ENCODE results near the gene HTR3B. TPM values are rescaled to one million over a fixed set of nuclear protein-coding genes. Genes with fewer than 3 reads are reported as not detected.
"Not testable (repeated sequence)": the region's sequence is repeated elsewhere in the genome, so short reads cannot be mapped to it uniquely, and the experiment has no call there.

The HTR3B gene
- total RNA-seq, 2 experiments from 2014 or later, result not detected

- no peaks in the 10 kb centered on the region for H3K9me3 Mint-ChIP-seq (ENCODE audit: insufficient read depth)
- CTCF ChIA-PET, result interaction anchor here (1.1 kb wide), 1 partner anchor 102 kb away, joined by 4 read pairs; no protein-coding TSS in a partner anchor
- POLR2A ChIA-PET, result interaction anchor here (1.5 to 1.8 kb wide), 2 partner anchors 9 to 12 kb away, joined by 5 to 9 read pairs; no protein-coding TSS in a partner anchor
- peaks cover 53% of the 10 kb centered on the region for H3K4me1 Mint-ChIP-seq (ENCODE audit: low read depth)
- H3K27me3 Mint-ChIP-seq (ENCODE audit: low read depth), result no peaks in the 10 kb centered on the region
- H3K4me3 Mint-ChIP-seq, result peak overlapping the region; percentile 84
- no peak for ATAC-seq
- DNase-seq, result no peak
- H3K27ac Mint-ChIP-seq, result peak overlapping the region; percentile 86
- H3K36me3 Mint-ChIP-seq (ENCODE audit: low read depth), result peaks cover 32% of the 10 kb centered on the region
Observed at GRCh38 chr11:113874096-113874495, 30.5 kb upstream of the HTR3B start.

- H3K9me3 Mint-ChIP-seq (ENCODE audit: insufficient read depth), result no peaks in the 10 kb centered on the region
- H3K27me3 Mint-ChIP-seq (ENCODE audit: low read depth), result no peaks in the 10 kb centered on the region
- H3K36me3 Mint-ChIP-seq (ENCODE audit: low read depth), result peaks cover 32% of the 10 kb centered on the region
- H3K27ac Mint-ChIP-seq, result peak overlapping the region; percentile 86
- DNase-seq (no peak), ATAC-seq (peak; percentile 45)
- H3K4me1 Mint-ChIP-seq (ENCODE audit: low read depth), result peaks cover 54% of the 10 kb centered on the region
- ChIA-PET POLR2A (interaction anchor here (1.5 to 1.8 kb wide), 2 partner anchors 9 to 12 kb away, joined by 5 to 9 read pairs; no protein-coding TSS in a partner anchor), CTCF (interaction anchor here (1.0 to 1.1 kb wide), 2 partner anchors 101 to 102 kb away, joined by 3 to 4 read pairs; partner anchors contain the start of gene ZW10)
- peak overlapping the region; percentile 84 for H3K4me3 Mint-ChIP-seq
Observed at GRCh38 chr11:113874581-113875233, 29.9 kb upstream of the HTR3B start.

- no peaks in the 10 kb centered on the region for H3K9me3 Mint-ChIP-seq (ENCODE audit: insufficient read depth)
- ChIA-PET CTCF (interaction anchor here (1.0 kb wide), 1 partner anchor 102 kb away, joined by 3 read pairs; the partner anchor contains the start of gene ZW10), POLR2A (interaction anchor here (1.5 to 1.8 kb wide), 2 partner anchors 10 to 13 kb away, joined by 5 to 9 read pairs; no protein-coding TSS in a partner anchor)
- ATAC-seq (peak; percentile 83), DNase-seq (peak; percentile 84)
- H3K27me3 Mint-ChIP-seq (ENCODE audit: low read depth), result no peaks in the 10 kb centered on the region
- H3K27ac Mint-ChIP-seq, result peak within 1 kb of the TSS; percentile 97
- peak within 1 kb of the TSS; percentile 97 for H3K4me3 Mint-ChIP-seq
- peaks cover 54% of the 10 kb centered on the region for H3K4me1 Mint-ChIP-seq (ENCODE audit: low read depth)
- peaks cover 32% of the 10 kb centered on the region for H3K36me3 Mint-ChIP-seq (ENCODE audit: low read depth)
Observed at GRCh38 chr11:113875234-113876073, 29.1 kb upstream of the HTR3B start, which contains the start of gene USP28. Gene USP28, minus strand, starts transcription at chr11:113875572. Its CDS starts 71 bp downstream, at chr11:113875501.

GRCh38 chr11:113876074-113876797 lies 28.4 kb upstream of the HTR3B start:
- no peak for DNase-seq
- peak overlapping the region; percentile 97 for H3K4me3 Mint-ChIP-seq
- peak overlapping the region; percentile 97 for H3K27ac Mint-ChIP-seq
- H3K4me1 Mint-ChIP-seq (ENCODE audit: low read depth), result peaks cover 48% of the 10 kb centered on the region
- no peaks in the 10 kb centered on the region for H3K9me3 Mint-ChIP-seq (ENCODE audit: insufficient read depth)
- H3K36me3 Mint-ChIP-seq (ENCODE audit: low read depth), result peaks cover 28% of the 10 kb centered on the region
- CTCF ChIA-PET, result no interaction called here
- no peak for ATAC-seq
- H3K27me3 Mint-ChIP-seq (ENCODE audit: low read depth), result no peaks in the 10 kb centered on the region
- POLR2A ChIA-PET, result interaction anchor here (1.8 kb wide), 1 partner anchor 14 kb away, joined by 9 read pairs; no protein-coding TSS in a partner anchor

GRCh38 chr11:113876798-113877669 lies 27.6 kb upstream of the HTR3B start:
- DNase-seq (no peak), ATAC-seq (no peak)
- Mint-ChIP-seq H3K4me3 (peak overlapping the region; percentile 97), H3K36me3 (ENCODE audit: low read depth) (peaks cover 22% of the 10 kb centered on the region), H3K27me3 (ENCODE audit: low read depth) (no peaks in the 10 kb centered on the region), H3K4me1 (ENCODE audit: low read depth) (peaks cover 41% of the 10 kb centered on the region), H3K27ac (peak overlapping the region; percentile 82), H3K9me3 (ENCODE audit: insufficient read depth) (no peaks in the 10 kb centered on the region)
- ChIA-PET POLR2A (no interaction called here), CTCF (interaction anchor here (0.7 kb wide), 1 partner anchor 18 kb away, joined by 4 read pairs; no protein-coding TSS in a partner anchor)

- no peak for ATAC-seq
- ChIA-PET CTCF (interaction anchor here (0.7 kb wide), 1 partner anchor 18 kb away, joined by 4 read pairs; no protein-coding TSS in a partner anchor), POLR2A (no interaction called here)
- Mint-ChIP-seq H3K9me3 (ENCODE audit: insufficient read depth) (no peaks in the 10 kb centered on the region), H3K36me3 (ENCODE audit: low read depth) (peaks cover 19% of the 10 kb centered on the region), H3K27me3 (ENCODE audit: low read depth) (no peaks in the 10 kb centered on the region), H3K4me3 (no peak overlapping the region), H3K27ac (peak overlapping the region; percentile 82), H3K4me1 (ENCODE audit: low read depth) (peaks cover 37% of the 10 kb centered on the region)
- DNase-seq, result no peak
Observed at GRCh38 chr11:113877670-113878055, 26.9 kb upstream of the HTR3B start.

GRCh38 chr11:113879446-113879845 lies 25.1 kb upstream of the HTR3B start:
- H3K27ac Mint-ChIP-seq; DNase-seq; H3K9me3 Mint-ChIP-seq (ENCODE audit: insufficient read depth); H3K4me3 Mint-ChIP-seq; H3K27me3 Mint-ChIP-seq (ENCODE audit: low read depth); CTCF ChIA-PET; H3K36me3 Mint-ChIP-seq (ENCODE audit: low read depth); ATAC-seq; POLR2A ChIA-PET: not testable (repeated sequence)
- peaks cover 24% of the 10 kb centered on the region for H3K4me1 Mint-ChIP-seq (ENCODE audit: low read depth)

GRCh38 chr11:113880971-113881370 lies 23.6 kb upstream of the HTR3B start:
- H3K27me3 Mint-ChIP-seq (ENCODE audit: low read depth), result peaks cover 2% of the 10 kb centered on the region
- peaks cover 19% of the 10 kb centered on the region for H3K4me1 Mint-ChIP-seq (ENCODE audit: low read depth)
- H3K9me3 Mint-ChIP-seq (ENCODE audit: insufficient read depth), result no peaks in the 10 kb centered on the region
- no peak overlapping the region for H3K27ac Mint-ChIP-seq
- peaks cover 3% of the 10 kb centered on the region for H3K36me3 Mint-ChIP-seq (ENCODE audit: low read depth)
- ATAC-seq (no peak), DNase-seq (no peak)
- ChIA-PET POLR2A (no interaction called here), CTCF (no interaction called here)
- H3K4me3 Mint-ChIP-seq, result no peak overlapping the region

GRCh38 chr11:113881856-113882255 lies 22.7 kb upstream of the HTR3B start:
- ATAC-seq (no peak), DNase-seq (no peak)
- H3K4me1 Mint-ChIP-seq (ENCODE audit: low read depth), result peaks cover 11% of the 10 kb centered on the region
- ChIA-PET CTCF (interaction anchor here (1.0 kb wide), 1 partner anchor 15 kb away, joined by 3 read pairs; no protein-coding TSS in a partner anchor), POLR2A (no interaction called here)
- no peaks in the 10 kb centered on the region for H3K9me3 Mint-ChIP-seq (ENCODE audit: insufficient read depth)
- no peak overlapping the region for H3K4me3 Mint-ChIP-seq
- no peak overlapping the region for H3K27ac Mint-ChIP-seq
- peaks cover 2% of the 10 kb centered on the region for H3K27me3 Mint-ChIP-seq (ENCODE audit: low read depth)
- H3K36me3 Mint-ChIP-seq (ENCODE audit: low read depth), result peaks cover 2% of the 10 kb centered on the region

- H3K4me3 Mint-ChIP-seq, result no peak overlapping the region
Observed at GRCh38 chr11:113884361-113884836, 20.2 kb upstream of the HTR3B start.

More at GRCh38 chr11:113884361-113884836, 20.2 kb upstream of the HTR3B start:
- ChIA-PET POLR2A (interaction anchor here (0.6 kb wide), 1 partner anchor 290 kb away, joined by 3 read pairs; no protein-coding TSS in a partner anchor), CTCF (interaction anchor here (0.9 to 1.0 kb wide), 2 partner anchors 12 to 377 kb away, joined by 3 to 4 read pairs; no protein-coding TSS in a partner anchor)
- DNase-seq (no peak), ATAC-seq (no peak)
- Mint-ChIP-seq H3K27ac (no peak overlapping the region), H3K27me3 (ENCODE audit: low read depth) (peaks cover 2% of the 10 kb centered on the region), H3K9me3 (ENCODE audit: insufficient read depth) (no peaks in the 10 kb centered on the region), H3K4me1 (ENCODE audit: low read depth) (no peaks in the 10 kb centered on the region), H3K36me3 (ENCODE audit: low read depth) (no peaks in the 10 kb centered on the region)

Data from activated CD8-positive, alpha-beta T cell treated with anti-CD3 and anti-CD28 coated beads, Interleukin-2, amount 10 ng/mL, durations not matched to agents 7 days and 5 days (primary cell).